Ishikawa (cell line): ENCODE data around the gene TMEM127.

Experiments used
- CEBPB ChIP-seq: IDR thresholded peaks from 2 replicates; pipeline ENCODE4 v1.6.1; 2012
- CREB1 ChIP-seq: IDR thresholded peaks from 2 replicates; pipeline ENCODE4 v1.6.1; 2012; ENCODE audit warnings: low read depth
- EGR1 ChIP-seq: IDR thresholded peaks from 2 replicates; pipeline ENCODE4 v1.6.1; 2012
- EP300 ChIP-seq: IDR thresholded peaks from 2 replicates; pipeline ENCODE4 v1.6.1; 2012; ENCODE audit warnings: borderline replicate concordance
- FOXM1 ChIP-seq: IDR thresholded peaks from 2 replicates; pipeline ENCODE4 v1.6.1; 2012; ENCODE audit warnings: low read depth, borderline replicate concordance
- MAX ChIP-seq: IDR thresholded peaks from 2 replicates; pipeline ENCODE4 v1.6.1; 2012
- NFIC ChIP-seq: IDR thresholded peaks from 2 replicates; pipeline ENCODE4 v1.6.1; 2012
- RAD21 ChIP-seq: IDR thresholded peaks from 2 replicates; pipeline ENCODE4 v1.6.1; 2012; ENCODE audit warnings: low read depth
- TAF1 ChIP-seq: IDR thresholded peaks from 2 replicates; pipeline ENCODE4 v1.6.1; 2012; ENCODE audit warnings: low read depth, mild to moderate bottlenecking
- TCF12 ChIP-seq: IDR thresholded peaks from 2 replicates; pipeline ENCODE4 v1.6.1; 2012; ENCODE audit warnings: low read depth
- TEAD4 ChIP-seq: IDR thresholded peaks from 2 replicates; pipeline ENCODE4 v1.6.1; 2012
- YY1 ChIP-seq: IDR thresholded peaks from 2 replicates; pipeline ENCODE4 v1.6.1; 2012; ENCODE audit warnings: low read depth
- ZBTB7A ChIP-seq: IDR thresholded peaks from 2 replicates; pipeline ENCODE4 v1.6.1; 2012; ENCODE audit warnings: low read depth
- TF ChIP-seq, protein P1 (sequence below): IDR thresholded peaks from 2 replicates; pipeline ENCODE4 v1.6.1; 2012; ENCODE audit warnings: low read depth, mild to moderate bottlenecking
- TF ChIP-seq, protein P2 (sequence below): IDR thresholded peaks from 2 replicates; pipeline ENCODE4 v1.6.1; 2012

Gene TMEM127

DNA sequence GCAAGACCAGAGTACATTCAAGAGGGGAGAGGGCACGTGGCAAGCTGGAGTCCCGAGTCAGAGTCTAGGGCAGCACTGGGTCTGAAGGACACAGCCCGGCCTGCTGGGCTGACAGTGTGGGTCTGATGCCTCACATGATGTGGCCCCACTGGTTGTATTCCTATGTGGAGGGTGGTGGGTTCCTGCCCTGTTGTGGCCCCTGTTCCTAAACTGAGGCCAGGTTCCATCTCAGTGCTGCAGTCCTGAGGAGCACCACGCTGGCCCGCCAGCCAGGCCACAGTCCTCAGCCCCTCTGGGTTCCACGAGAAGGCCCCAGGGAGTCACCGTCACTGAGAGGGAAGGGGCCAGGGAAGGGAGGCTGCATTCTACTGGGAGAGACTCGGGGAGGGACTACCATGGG, 13.3 kb downstream of the TMEM127 start:
- TF ChIP-seq, protein P1, sequence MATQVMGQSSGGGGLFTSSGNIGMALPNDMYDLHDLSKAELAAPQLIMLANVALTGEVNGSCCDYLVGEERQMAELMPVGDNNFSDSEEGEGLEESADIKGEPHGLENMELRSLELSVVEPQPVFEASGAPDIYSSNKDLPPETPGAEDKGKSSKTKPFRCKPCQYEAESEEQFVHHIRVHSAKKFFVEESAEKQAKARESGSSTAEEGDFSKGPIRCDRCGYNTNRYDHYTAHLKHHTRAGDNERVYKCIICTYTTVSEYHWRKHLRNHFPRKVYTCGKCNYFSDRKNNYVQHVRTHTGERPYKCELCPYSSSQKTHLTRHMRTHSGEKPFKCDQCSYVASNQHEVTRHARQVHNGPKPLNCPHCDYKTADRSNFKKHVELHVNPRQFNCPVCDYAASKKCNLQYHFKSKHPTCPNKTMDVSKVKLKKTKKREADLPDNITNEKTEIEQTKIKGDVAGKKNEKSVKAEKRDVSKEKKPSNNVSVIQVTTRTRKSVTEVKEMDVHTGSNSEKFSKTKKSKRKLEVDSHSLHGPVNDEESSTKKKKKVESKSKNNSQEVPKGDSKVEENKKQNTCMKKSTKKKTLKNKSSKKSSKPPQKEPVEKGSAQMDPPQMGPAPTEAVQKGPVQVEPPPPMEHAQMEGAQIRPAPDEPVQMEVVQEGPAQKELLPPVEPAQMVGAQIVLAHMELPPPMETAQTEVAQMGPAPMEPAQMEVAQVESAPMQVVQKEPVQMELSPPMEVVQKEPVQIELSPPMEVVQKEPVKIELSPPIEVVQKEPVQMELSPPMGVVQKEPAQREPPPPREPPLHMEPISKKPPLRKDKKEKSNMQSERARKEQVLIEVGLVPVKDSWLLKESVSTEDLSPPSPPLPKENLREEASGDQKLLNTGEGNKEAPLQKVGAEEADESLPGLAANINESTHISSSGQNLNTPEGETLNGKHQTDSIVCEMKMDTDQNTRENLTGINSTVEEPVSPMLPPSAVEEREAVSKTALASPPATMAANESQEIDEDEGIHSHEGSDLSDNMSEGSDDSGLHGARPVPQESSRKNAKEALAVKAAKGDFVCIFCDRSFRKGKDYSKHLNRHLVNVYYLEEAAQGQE = no peak

DNA sequence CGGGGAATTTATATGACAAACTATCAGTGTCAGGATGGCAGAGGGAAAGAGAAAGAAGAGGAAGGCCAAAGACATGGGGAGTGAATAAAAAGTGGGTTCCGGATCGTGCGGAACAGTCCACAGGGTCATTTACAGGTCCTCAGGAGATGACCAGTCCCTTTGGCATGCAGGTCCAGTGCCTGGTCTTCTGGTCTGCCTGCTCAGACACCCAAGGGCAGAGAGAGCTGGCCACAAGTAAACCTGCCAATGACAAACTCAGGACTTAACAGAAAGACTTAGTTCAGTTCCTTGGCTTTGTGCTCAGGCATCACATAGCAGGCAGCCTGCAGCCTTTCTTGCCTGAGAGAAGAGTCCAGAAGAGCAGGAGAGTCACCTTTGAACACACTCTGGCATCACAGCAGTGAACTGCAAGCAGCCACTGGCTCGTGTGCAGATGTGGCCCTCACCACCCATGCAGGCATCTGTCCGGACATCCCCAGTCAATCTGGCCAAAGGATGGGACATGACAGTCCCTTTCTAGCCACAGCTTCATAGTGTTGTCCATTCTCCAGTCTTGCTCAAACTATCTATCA, 14.0 kb downstream of the TMEM127 start:
- TF ChIP-seq EGR1 (no peak), TEAD4 (0 out of 2 replicates have a peak, but pooled peaks have one; percentile 57), TAF1 (no peak), ZBTB7A (no peak), NFIC (no peak), YY1 (0 out of 2 replicates have a peak, but pooled peaks have one; percentile 56)

DNA sequence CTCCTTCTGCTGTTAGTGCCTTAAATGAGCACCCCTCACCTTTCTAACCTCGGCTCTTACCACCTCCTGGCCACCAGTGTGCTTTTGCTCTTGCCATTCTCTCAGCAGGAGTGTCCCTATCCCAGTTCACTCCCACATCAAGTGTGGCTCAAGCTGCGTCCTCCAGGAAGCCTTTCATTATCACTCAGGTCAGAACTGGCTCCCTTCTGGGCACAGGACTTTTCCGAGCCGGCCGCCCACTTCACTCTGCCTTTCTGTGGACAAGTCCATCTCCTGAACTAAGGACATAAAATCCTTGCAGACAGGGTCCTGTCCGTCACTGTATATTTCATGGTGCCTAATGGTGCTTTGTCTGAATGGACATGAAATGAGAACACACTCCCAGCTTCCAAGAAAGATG, 15.6 kb downstream of the TMEM127 start:
- TF ChIP-seq EP300 (no peak), EGR1 (no peak), TEAD4 (no peak), NFIC (no peak), CEBPB (no peak)
- TF ChIP-seq, protein P1 = no peak
- TF ChIP-seq, protein P2, sequence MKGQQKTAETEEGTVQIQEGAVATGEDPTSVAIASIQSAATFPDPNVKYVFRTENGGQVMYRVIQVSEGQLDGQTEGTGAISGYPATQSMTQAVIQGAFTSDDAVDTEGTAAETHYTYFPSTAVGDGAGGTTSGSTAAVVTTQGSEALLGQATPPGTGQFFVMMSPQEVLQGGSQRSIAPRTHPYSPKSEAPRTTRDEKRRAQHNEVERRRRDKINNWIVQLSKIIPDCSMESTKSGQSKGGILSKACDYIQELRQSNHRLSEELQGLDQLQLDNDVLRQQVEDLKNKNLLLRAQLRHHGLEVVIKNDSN = no peak

GRCh38 chr2:96249654-96250053, 16.1 kb downstream of the TMEM127 start:
- TF ChIP-seq CEBPB = no peak
- TF ChIP-seq CREB1 = no peak
- TF ChIP-seq, protein P2 = no peak
- TF ChIP-seq EGR1 = no peak
- no peak for TF ChIP-seq EP300
- TF ChIP-seq YY1 = no peak
- TF ChIP-seq TEAD4 = no peak
- TF ChIP-seq, protein P1 = no peak
- TF ChIP-seq TAF1 = no peak
- TF ChIP-seq NFIC = no peak
- no peak for TF ChIP-seq RAD21
- TF ChIP-seq ZBTB7A = no peak
- TF ChIP-seq TCF12 = no peak
- no peak for TF ChIP-seq FOXM1
- TF ChIP-seq MAX = no peak

DNA sequence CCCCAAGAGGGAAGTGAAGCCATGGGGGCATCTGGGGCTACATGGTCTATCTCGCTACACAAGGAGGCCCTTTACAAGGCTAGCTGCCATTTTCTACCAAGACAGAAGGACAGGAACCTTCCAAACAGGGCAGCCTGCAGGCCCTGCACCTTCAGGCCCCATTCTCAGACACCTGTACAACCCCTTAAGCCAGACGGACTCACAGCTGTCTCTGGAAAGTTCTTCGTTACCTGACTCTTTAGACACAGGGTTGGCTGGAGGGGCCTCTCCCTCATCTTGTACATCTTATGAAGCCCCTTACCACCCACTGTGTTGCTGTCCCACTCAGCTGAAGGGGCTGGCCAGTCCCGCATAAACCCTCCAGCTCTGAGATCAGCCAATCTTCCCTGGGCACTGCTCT, 17.2 kb downstream of the TMEM127 start:
- TF ChIP-seq TEAD4 (no peak), ZBTB7A (no peak), CEBPB (no peak), CREB1 (no peak), EGR1 (no peak), TAF1 (no peak), MAX (no peak), TCF12 (no peak), FOXM1 (no peak), NFIC (no peak)
- TF ChIP-seq, protein P2 = no peak
- TF ChIP-seq, protein P1 = no peak
